HL-60 (cell line): Measurements from ENCODE around the gene DIS3L.

Experiments used
- CTCF ChIP-seq: IDR thresholded peaks from one replicate; pipeline ENCODE4 v1.5.1; 2011; ENCODE audit warnings: low read length, control low read depth, inconsistent platforms; ENCODE audit not compliant: insufficient read depth
- GABPA ChIP-seq: IDR thresholded peaks from 2 replicates; pipeline ENCODE4 v1.6.1; 2012; ENCODE audit warnings: low read depth
- POLR2AphosphoS5 ChIP-seq: IDR thresholded peaks from 2 replicates; pipeline ENCODE4 v1.6.1; 2012; ENCODE audit warnings: low read depth
- REST ChIP-seq: IDR thresholded peaks from 2 replicates; pipeline ENCODE4 v1.6.1; 2012; ENCODE audit warnings: low read depth; ENCODE audit not compliant: insufficient replicate concordance
- SPI1 ChIP-seq: IDR thresholded peaks from 2 replicates; pipeline ENCODE4 v1.6.1; 2012; ENCODE audit warnings: low read depth, mild to moderate bottlenecking, borderline replicate concordance

- TF ChIP-seq CTCF (no peak), POLR2AphosphoS5 (no peak), GABPA (no peak), REST (no peak), SPI1 (no peak)
Observed at GRCh38 chr15:66284271-66284670, 9.1 kb upstream of the DIS3L start.
